ENCODE results near the gene SLC35F3.

DNA sequence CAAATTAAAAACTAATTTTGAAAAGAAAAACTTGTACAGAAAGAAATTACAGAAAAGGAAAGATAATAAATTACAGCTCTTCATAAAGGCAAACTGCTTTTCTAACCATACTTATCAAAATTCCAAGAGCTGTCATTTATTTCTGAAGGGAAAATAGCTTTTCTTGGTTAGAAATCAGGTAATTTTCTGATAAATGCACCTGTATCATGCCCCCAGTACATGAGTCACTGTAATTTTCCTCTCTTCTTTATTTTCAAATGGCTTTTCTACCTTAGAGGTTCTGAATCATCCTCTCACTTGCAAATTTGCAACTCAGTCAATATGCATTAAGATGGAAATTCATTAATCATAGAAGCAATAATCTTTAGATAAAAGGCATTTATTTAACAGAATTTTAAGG is 100.1 kb downstream of the SLC35F3 start:
- TF ChIP-seq, protein P1, sequence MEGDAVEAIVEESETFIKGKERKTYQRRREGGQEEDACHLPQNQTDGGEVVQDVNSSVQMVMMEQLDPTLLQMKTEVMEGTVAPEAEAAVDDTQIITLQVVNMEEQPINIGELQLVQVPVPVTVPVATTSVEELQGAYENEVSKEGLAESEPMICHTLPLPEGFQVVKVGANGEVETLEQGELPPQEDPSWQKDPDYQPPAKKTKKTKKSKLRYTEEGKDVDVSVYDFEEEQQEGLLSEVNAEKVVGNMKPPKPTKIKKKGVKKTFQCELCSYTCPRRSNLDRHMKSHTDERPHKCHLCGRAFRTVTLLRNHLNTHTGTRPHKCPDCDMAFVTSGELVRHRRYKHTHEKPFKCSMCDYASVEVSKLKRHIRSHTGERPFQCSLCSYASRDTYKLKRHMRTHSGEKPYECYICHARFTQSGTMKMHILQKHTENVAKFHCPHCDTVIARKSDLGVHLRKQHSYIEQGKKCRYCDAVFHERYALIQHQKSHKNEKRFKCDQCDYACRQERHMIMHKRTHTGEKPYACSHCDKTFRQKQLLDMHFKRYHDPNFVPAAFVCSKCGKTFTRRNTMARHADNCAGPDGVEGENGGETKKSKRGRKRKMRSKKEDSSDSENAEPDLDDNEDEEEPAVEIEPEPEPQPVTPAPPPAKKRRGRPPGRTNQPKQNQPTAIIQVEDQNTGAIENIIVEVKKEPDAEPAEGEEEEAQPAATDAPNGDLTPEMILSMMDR (IDR thresholded peaks at IDR 0.05; ENCODE audit: insufficient read depth, low read length, poor library complexity, severe bottlenecking): no peak
- no peak for TF ChIP-seq EZH2phosphoT487 (conservative IDR thresholded peaks at IDR 0.05; ENCODE audit: low read length)
